ENCODE results near the gene ELAC2.

GRCh38 chr17:12990041-12990808, 27.6 kb downstream of the ELAC2 start:
- TF ChIP-seq POLR2AphosphoS5 (IDR thresholded peaks at IDR 0.05) (peak; percentile 17 to 54 (median 48)), CTCF (IDR thresholded peaks at IDR 0.05 in 8 of 11, conservative IDR thresholded peaks at IDR 0.05 in 3 of 11) (no peak), POLR2A (IDR thresholded peaks at IDR 0.05) (no peak)

All from spleen (tissue), 7 donors.